Measurements from ENCODE around the gene CRISP2. TPM values are rescaled to one million over a fixed set of nuclear protein-coding genes. Genes with fewer than 3 reads are reported as not detected.

CRISP2 gene
- total and polyA plus RNA-seq, 2 of the 8 experiments (the other 6 are each of a cell fraction or from before 2014, with no cell fraction given): 0.06 TPM; not detected in 1

GRCh38 chr6:49676671-49677281, 36.6 kb downstream of the CRISP2 start:
- Histone ChIP-seq H3K27ac (ENCODE audit: low read depth, low read length) (no peak overlapping the region), H3K18ac (ENCODE audit: extremely low read depth, low read length) (no peak overlapping the region), H2AK5ac (ENCODE audit: low read depth, low read length) (no peak overlapping the region), H2AFZ (ENCODE audit: low read length) (peak overlapping the region; percentile 29; the same call in 1 of the 2 replicates), H2BK20ac (ENCODE audit: low read length) (no peak overlapping the region), H3K36me3 (ENCODE audit: control insufficient read depth in 2 of 4, insufficient read depth in 4 of 4, low read length in 3 of 4) (no peaks in the 10 kb centered on the region), H2BK12ac (ENCODE audit: low read depth, low read length) (no peak overlapping the region), H4K20me1 (replicated peaks in 1 of 2; ENCODE audit: control insufficient read depth in 1 of 2, insufficient read depth in 2 of 2, low read length in 2 of 2) (no peaks in the 10 kb centered on the region), H3K14ac (ENCODE audit: insufficient read length) (no peak overlapping the region), H3K27me3 (replicated peaks in 1 of 4; ENCODE audit: control insufficient read depth in 3 of 4, extremely low read depth in 1 of 4, insufficient read depth in 3 of 4, low read length in 3 of 4) (peaks cover 0 to 2% (median 0%) of the 10 kb centered on the region in 4 experiments; a peak in 1 of 7 replicates), H4K8ac (ENCODE audit: extremely low read depth, insufficient read depth, low read length) (no peak overlapping the region), H3K56ac (replicated peaks; ENCODE audit: insufficient read length, low read depth, low read length) (no peak overlapping the region), H3K9me3 (ENCODE audit: insufficient read depth in 2 of 2, low read depth in 1 of 2, low read length in 1 of 2) (no peaks in the 10 kb centered on the region), H3K4ac (replicated peaks; ENCODE audit: insufficient read length, low read depth, low read length) (no peak overlapping the region), H3K79me1 (ENCODE audit: low read depth, low read length) (no peaks in the 10 kb centered on the region), H4K5ac (ENCODE audit: insufficient read length, low read depth, low read length) (no peak overlapping the region), H4K91ac (replicated peaks; ENCODE audit: insufficient read length, low read length) (no peak overlapping the region), H3K23ac (ENCODE audit: insufficient read length) (no peak overlapping the region), H2BK5ac (ENCODE audit: low read depth, low read length) (no peak overlapping the region), H3K9ac (replicated peaks in 1 of 4; ENCODE audit: extremely low read depth in 1 of 4, low read depth in 3 of 4, low read length in 3 of 4) (no peak overlapping the region), H2BK120ac (replicated peaks; ENCODE audit: low read depth, low read length) (no peak overlapping the region), H3K4me3 (ENCODE audit: extremely low read depth in 1 of 4, insufficient read depth in 2 of 4, low read depth in 3 of 4, low read length in 4 of 4) (no peak overlapping the region), H2BK15ac (ENCODE audit: low read length) (no peak overlapping the region), H3K23me2 (ENCODE audit: low read depth, low read length) (no peaks in the 10 kb centered on the region), H3K79me2 (ENCODE audit: control insufficient read depth in 1 of 2, insufficient read depth in 2 of 2, low read length in 2 of 2) (no peaks in the 10 kb centered on the region), H3K4me2 (ENCODE audit: insufficient read depth in 1 of 2, low read depth in 2 of 2, low read length in 2 of 2) (no peak overlapping the region), H3K4me1 (replicated peaks in 1 of 4; ENCODE audit: control insufficient read depth in 3 of 4, insufficient read depth in 4 of 4, low read length in 3 of 4) (no peaks in the 10 kb centered on the region)
- WGBS, 2 experiments (ENCODE audit: extremely low coverage in 1 of 2, insufficient coverage in 1 of 2, insufficient read length in 1 of 2, insufficient replicate concordance in 2 of 2, low coverage in 1 of 2, low lambda C conversion rate in 2 of 2, missing lambda C conversion rate in 1 of 2): 85% methylated on average over 4 of the region's 4 CpGs; no CpG with 5 or more reads in 1 of the 2 experiments
- ChIA-PET POLR2A (ENCODE audit: partially characterized antibody) (interaction anchor here (0.5 kb wide), 1 partner anchor 1448 kb away, joined by 3 read pairs; no protein-coding TSS in a partner anchor), CTCF (ENCODE audit: partially characterized antibody) (interaction anchor here (1.3 to 1.7 kb wide), 2 partner anchors 17 to 70 kb away, joined by 3 read pairs; no protein-coding TSS in a partner anchor)
- TF ChIP-seq CBX5 (IDR thresholded peaks at IDR 0.05; ENCODE audit: low read depth, low read length): no peak
- no peak for TF ChIP-seq EGR1 (IDR thresholded peaks at IDR 0.05; ENCODE audit: borderline replicate concordance, low read depth, low read length)
- TF ChIP-seq SIRT6 (IDR thresholded peaks at IDR 0.05; ENCODE audit: low read length): no peak
- no peak for TF ChIP-seq PHF8 (conservative IDR thresholded peaks at IDR 0.05; ENCODE audit: low read depth, low read length)
- TF ChIP-seq SP1 (IDR thresholded peaks at IDR 0.05; ENCODE audit: low read depth, low read length): no peak
- TF ChIP-seq SP4 (IDR thresholded peaks at IDR 0.05; ENCODE audit: low read length): no peak
- TF ChIP-seq SAP30 (IDR thresholded peaks at IDR 0.05; ENCODE audit: insufficient read depth, insufficient replicate concordance, low read length): no peak
- no peak for TF ChIP-seq POLR2AphosphoS5 (IDR thresholded peaks at IDR 0.05; ENCODE audit: low read depth, low read length)
- TF ChIP-seq POLR2A (IDR thresholded peaks at IDR 0.05; ENCODE audit: control extremely low read depth in 1 of 2, low read depth in 2 of 2, low read length in 2 of 2): no peak
- TF ChIP-seq ASH2L (IDR thresholded peaks at IDR 0.05; ENCODE audit: low read length): no peak
- no peak for TF ChIP-seq HDAC2 (IDR thresholded peaks at IDR 0.05; ENCODE audit: borderline replicate concordance in 1 of 2, low read depth in 2 of 2, low read length in 2 of 2)
- no peak for TF ChIP-seq CEBPB (IDR thresholded peaks at IDR 0.05; ENCODE audit: low read depth, low read length)
- no peak for TF ChIP-seq TAF7 (optimal IDR thresholded peaks at IDR 0.05; ENCODE audit: borderline replicate concordance, low read depth, low read length)
- TF ChIP-seq, protein P1, sequence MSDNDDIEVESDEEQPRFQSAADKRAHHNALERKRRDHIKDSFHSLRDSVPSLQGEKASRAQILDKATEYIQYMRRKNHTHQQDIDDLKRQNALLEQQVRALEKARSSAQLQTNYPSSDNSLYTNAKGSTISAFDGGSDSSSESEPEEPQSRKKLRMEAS (IDR thresholded peaks at IDR 0.05): no peak
- no peak for DNase-seq (ENCODE audit: low read depth in 1 of 2, low spot score in 2 of 2)
- FAIRE-seq: no peak

Measured in H1 (cell line).